ENCODE data around the gene RNASEH2A. TPM values are rescaled to one million over a fixed set of nuclear protein-coding genes. Genes with fewer than 3 reads are reported as not detected.

Gene RNASEH2A
- 10 to 100 TPM; 53.4 to 58.8 TPM for total RNA-seq

DNA sequence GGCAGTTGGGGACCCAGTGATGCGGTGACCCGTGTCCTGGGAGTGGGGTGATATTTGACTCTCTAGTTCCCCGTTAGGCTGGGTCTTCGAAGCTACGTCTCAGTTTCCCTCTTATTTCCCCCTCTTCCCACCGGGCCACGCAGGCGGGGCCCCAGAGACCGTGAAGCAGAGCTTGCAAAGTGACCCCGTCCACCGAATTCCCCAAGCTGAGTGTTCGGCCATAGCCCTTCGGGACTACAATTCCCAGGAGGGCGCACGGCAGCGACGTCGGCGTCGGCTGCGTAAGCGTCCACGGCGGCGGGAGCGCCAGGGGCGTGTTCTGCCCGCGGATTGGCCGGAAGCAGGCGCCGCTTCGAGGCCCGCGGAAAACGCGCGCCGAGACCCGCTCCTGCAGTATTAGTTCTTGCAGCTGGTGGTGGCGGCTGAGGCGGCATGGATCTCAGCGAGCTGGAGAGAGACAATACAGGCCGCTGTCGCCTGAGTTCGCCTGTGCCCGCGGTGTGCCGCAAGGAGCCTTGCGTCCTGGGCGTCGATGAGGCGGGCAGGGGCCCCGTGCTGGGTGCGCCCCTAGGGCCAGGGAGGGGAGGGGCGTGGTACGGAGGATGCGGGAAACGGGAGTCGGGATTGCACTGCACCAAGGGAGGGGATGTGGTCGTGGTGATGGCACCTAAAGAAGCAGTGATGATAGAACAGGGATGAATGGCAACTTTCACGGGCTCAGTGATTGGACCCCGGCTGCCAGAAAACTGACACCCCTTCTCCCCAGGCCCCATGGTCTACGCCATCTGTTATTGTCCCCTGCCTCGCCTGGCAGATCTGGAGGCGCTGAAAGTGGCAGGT, at the start of gene RNASEH2A:
Gene RNASEH2A, plus strand, starts transcription at position 343 of the 840 bp plus-strand sequence. Its CDS starts 90 bp downstream, at position 433.
- no peaks in the 10 kb centered on the region for H3K9me3 Mint-ChIP-seq (ENCODE audit: low read depth)
- DNase-seq (peak; percentile 93), ATAC-seq (peak; percentile 89)
- peak within 1 kb of the TSS; percentile 89 for H3K4me3 Mint-ChIP-seq
- H3K27me3 Mint-ChIP-seq: no peaks in the 10 kb centered on the region
- H3K27ac Mint-ChIP-seq: peak within 1 kb of the TSS; percentile 82
- CTCF ChIA-PET: interaction anchor here (0.9 to 18.0 kb wide), 7 partner anchors 10 to 159 kb away, joined by 3 to 1017 read pairs (median 4); partner anchors contain the start of genes HOOK2, RTBDN and TRIR
- peaks cover 26% of the 10 kb centered on the region for H3K4me1 Mint-ChIP-seq
- H3K36me3 Mint-ChIP-seq: peaks cover 12% of the 10 kb centered on the region

- CTCF ChIA-PET: interaction anchor here (0.6 to 30.0 kb wide), 38 partner anchors 8 to 186 kb away, joined by 3 to 1017 read pairs (median 4); partner anchors contain the start of genes DNASE2, FBXW9, GET3 and HOOK2
- Mint-ChIP-seq H3K9me3 (ENCODE audit: low read depth) (no peaks in the 10 kb centered on the region), H3K4me1 (peaks cover 5% of the 10 kb centered on the region), H3K4me3 (peak overlapping the region; percentile 23), H3K27ac (no peak overlapping the region), H3K36me3 (no peaks in the 10 kb centered on the region), H3K27me3 (peaks cover 15% of the 10 kb centered on the region)
- peak; percentile 70 for DNase-seq
- peak; percentile 80 for ATAC-seq
Observed at GRCh38 chr19:12757544-12758274, 48.7 kb upstream of the RNASEH2A start.

GRCh38 chr19:12759686-12760085, 46.7 kb upstream of the RNASEH2A start:
- Mint-ChIP-seq H3K27ac (no peak overlapping the region), H3K9me3 (ENCODE audit: low read depth) (no peaks in the 10 kb centered on the region), H3K4me1 (peaks cover 5% of the 10 kb centered on the region), H3K27me3 (peaks cover 15% of the 10 kb centered on the region), H3K36me3 (no peaks in the 10 kb centered on the region), H3K4me3 (no peak overlapping the region)
- DNase-seq (no peak), ATAC-seq (no peak)
- CTCF ChIA-PET: interaction anchor here (0.7 to 30.0 kb wide), 26 partner anchors 8 to 196 kb away, joined by 3 to 1017 read pairs (median 8); partner anchors contain the start of genes BEST2, DHPS, DNASE2 and GET3

GRCh38 chr19:12763100-12763499, 43.3 kb upstream of the RNASEH2A start:
- Mint-ChIP-seq H3K36me3 (no peaks in the 10 kb centered on the region), H3K4me3 (no peak overlapping the region), H3K4me1 (peaks cover 6% of the 10 kb centered on the region), H3K9me3 (ENCODE audit: low read depth) (no peaks in the 10 kb centered on the region), H3K27me3 (peaks cover 8% of the 10 kb centered on the region), H3K27ac (no peak overlapping the region)
- ATAC-seq (no peak), DNase-seq (no peak)
- CTCF ChIA-PET: interaction anchor here (1.2 to 30.0 kb wide), 7 partner anchors 7 to 202 kb away, joined by 4 to 1017 read pairs (median 56); partner anchors contain the start of genes BEST2, HOOK2, JUNB and PRDX2

DNA sequence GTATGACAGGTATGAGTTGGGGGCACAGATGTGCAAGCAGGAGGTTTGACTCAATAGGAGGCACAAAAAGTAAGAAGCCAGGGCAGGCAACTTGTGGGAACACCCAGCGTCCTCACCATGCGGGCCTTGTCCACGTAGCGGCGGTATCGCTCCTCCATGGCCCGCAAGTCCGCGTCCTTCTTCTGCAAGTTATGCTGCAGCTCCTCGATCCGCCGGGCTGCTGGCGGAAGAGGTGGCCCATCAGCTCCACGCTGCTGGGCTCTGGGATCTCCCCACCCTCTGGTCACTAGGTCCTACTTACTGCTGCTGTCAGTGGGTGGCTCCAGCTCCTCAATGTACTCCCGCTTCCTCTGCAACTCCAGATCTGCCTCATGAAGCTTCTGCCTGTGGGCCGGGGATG, 41.7 kb upstream of the RNASEH2A start:
- Mint-ChIP-seq H3K27me3 (no peaks in the 10 kb centered on the region), H3K4me1 (peaks cover 9% of the 10 kb centered on the region), H3K4me3 (no peak overlapping the region), H3K27ac (no peak overlapping the region), H3K36me3 (no peaks in the 10 kb centered on the region), H3K9me3 (ENCODE audit: low read depth) (no peaks in the 10 kb centered on the region)
- CTCF ChIA-PET: interaction anchor here (0.7 to 30.0 kb wide), 15 partner anchors 8 to 211 kb away, joined by 3 to 1017 read pairs (median 10); partner anchors contain the start of genes BEST2, GET3, HOOK2 and JUNB
- DNase-seq (no peak), ATAC-seq (no peak)

DNA sequence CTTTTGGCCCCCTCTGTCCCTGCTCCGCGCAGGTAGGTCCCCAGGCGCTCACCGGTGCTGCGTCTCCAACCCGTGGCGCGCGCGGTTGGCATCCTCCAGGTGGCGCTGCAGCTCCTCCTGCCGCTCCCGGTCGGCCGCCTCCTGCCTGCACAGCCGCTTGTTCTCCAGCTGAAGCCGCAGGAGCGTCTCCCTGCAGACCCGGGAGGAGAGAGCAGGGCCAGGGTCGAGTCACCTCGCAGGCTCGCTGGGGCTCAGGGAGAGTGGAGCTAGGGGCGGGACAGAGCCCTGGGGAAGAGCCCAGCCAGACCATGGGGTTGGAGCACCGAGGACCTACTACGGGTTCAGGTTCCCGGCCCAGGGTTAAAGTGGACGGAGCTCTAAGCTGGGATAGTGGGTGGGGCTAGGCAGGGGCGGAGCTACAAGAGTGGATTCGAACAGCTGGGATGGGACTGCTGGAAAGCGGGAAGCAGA, 40.3 kb upstream of the RNASEH2A start:
- ATAC-seq: peak; percentile 87
- peaks cover 9% of the 10 kb centered on the region for H3K4me1 Mint-ChIP-seq
- H3K4me3 Mint-ChIP-seq: peak overlapping the region; percentile 24
- no peak overlapping the region for H3K27ac Mint-ChIP-seq
- DNase-seq: peak; percentile 87
- CTCF ChIA-PET: interaction anchor here (0.6 to 30.0 kb wide), 38 partner anchors 8 to 215 kb away, joined by 3 to 1017 read pairs (median 5); partner anchors contain the start of genes BEST2, DHPS, GET3 and HOOK2
- H3K27me3 Mint-ChIP-seq: no peaks in the 10 kb centered on the region
- H3K36me3 Mint-ChIP-seq: no peaks in the 10 kb centered on the region
- no peaks in the 10 kb centered on the region for H3K9me3 Mint-ChIP-seq (ENCODE audit: low read depth)

DNA sequence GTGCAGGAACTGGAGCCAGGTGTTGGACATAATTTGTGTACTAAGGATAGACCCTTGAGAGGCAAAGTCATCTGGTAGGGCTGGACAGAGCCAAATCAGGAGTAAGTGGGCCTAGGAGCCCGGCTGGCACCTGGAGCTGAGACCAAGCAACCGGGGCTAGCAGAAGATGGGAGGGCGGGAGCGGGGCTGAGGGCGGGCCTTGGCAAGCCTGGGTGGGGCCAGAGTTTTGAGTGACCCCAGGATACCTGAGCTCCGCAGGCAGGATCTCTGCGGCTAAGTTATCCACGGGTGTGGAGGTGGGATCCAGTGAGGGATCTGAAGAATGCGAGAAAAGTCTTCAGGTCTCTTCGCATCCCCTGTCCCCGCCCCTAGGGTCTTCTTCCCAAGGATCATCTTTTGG, 39.2 kb upstream of the RNASEH2A start:
- DNase-seq (no peak), ATAC-seq (no peak)
- H3K4me1 Mint-ChIP-seq: peaks cover 11% of the 10 kb centered on the region
- no peak overlapping the region for H3K4me3 Mint-ChIP-seq
- no peaks in the 10 kb centered on the region for H3K27me3 Mint-ChIP-seq
- CTCF ChIA-PET: interaction anchor here (1.0 to 30.0 kb wide), 13 partner anchors 10 to 215 kb away, joined by 3 to 1017 read pairs (median 14); partner anchors contain the start of genes BEST2, DHPS, HOOK2 and JUNB
- H3K27ac Mint-ChIP-seq: no peak overlapping the region
- no peaks in the 10 kb centered on the region for H3K9me3 Mint-ChIP-seq (ENCODE audit: low read depth)
- no peaks in the 10 kb centered on the region for H3K36me3 Mint-ChIP-seq

DNA sequence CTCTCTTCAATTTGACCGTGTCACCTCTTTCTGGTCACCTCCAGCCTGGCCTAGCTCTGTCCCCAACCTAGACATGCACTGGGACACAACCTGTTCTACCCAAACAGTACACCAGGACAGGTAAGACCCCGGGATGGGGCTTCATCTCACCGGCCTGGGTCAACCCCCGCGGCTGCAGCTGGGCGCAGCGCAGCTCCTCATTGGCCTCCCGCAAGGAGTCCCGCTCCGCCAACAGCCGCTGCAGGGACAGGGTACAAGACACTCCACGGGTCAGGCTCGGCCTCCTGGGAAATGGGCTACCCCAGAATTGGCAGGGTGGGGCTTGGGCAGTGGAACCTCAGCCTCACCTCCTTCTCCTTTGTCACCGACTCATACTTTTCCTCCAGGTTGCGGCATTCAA, 38.7 kb upstream of the RNASEH2A start:
- CTCF ChIA-PET: interaction anchor here (1.5 to 30.0 kb wide), 10 partner anchors 10 to 215 kb away, joined by 5 to 1017 read pairs (median 15); partner anchors contain the start of genes BEST2, DHPS, HOOK2 and JUNB
- Mint-ChIP-seq H3K4me1 (peaks cover 12% of the 10 kb centered on the region), H3K27me3 (no peaks in the 10 kb centered on the region), H3K27ac (no peak overlapping the region), H3K36me3 (no peaks in the 10 kb centered on the region), H3K9me3 (ENCODE audit: low read depth) (no peaks in the 10 kb centered on the region), H3K4me3 (no peak overlapping the region)
- DNase-seq (no peak), ATAC-seq (no peak)

DNA sequence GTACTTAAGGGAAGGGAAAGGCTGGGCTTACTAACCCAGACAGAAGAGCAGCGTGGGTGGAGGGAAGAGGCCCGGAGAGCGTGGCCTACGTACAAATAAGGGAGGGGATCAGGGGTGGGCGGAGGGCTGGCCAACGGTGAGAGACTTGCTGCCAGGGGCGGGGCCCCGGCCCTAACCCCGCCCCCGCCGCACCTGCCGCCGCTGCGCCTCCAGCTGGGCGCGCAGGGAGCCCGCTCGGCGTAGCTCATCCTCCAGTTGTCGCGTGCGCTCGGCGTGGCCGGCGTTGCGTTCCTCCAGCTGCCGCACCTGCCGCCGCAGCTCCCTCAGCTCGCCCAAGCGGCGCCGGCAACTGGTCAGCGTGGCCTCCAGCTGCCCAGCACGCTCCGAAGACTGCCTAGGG, 36.7 kb upstream of the RNASEH2A start:
- peak; percentile 73 for ATAC-seq
- no peaks in the 10 kb centered on the region for H3K27me3 Mint-ChIP-seq
- H3K27ac Mint-ChIP-seq: no peak overlapping the region
- H3K4me1 Mint-ChIP-seq: peaks cover 12% of the 10 kb centered on the region
- H3K36me3 Mint-ChIP-seq: no peaks in the 10 kb centered on the region
- CTCF ChIA-PET: interaction anchor here (1.2 to 30.0 kb wide), 6 partner anchors 9 to 196 kb away, joined by 3 to 1017 read pairs (median 68); partner anchors contain the start of genes BEST2, JUNB, PRDX2 and RNASEH2A
- no peak overlapping the region for H3K4me3 Mint-ChIP-seq
- DNase-seq: peak; percentile 69
- H3K9me3 Mint-ChIP-seq (ENCODE audit: low read depth): no peaks in the 10 kb centered on the region

DNA sequence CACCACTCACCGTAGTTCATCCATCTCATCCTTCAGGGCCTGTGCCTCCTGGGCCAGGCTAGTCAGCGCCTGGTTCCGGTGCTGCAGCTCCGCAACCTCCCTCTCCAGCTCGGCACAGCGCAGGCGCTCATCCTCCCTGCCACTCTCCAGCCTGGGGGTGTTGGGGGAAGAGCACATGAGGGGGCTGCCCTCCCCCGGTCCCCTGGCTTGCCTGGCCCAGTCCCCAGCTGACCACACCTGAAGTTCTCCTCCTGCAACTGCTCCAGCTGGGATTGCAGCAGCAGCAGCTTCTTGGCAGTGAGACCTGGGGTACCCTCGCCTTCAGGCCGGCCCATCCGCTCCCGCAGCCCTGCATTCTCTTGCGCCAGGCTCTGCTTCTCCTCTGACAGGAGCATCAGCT, 35.5 kb upstream of the RNASEH2A start:
- CTCF ChIA-PET: interaction anchor here (10.9 to 30.0 kb wide), 2 partner anchors 15 to 28 kb away, joined by 132 to 1017 read pairs; partner anchors contain the start of genes BEST2, JUNB, PRDX2 and RNASEH2A
- no peaks in the 10 kb centered on the region for H3K27me3 Mint-ChIP-seq
- DNase-seq: no peak
- no peak overlapping the region for H3K27ac Mint-ChIP-seq
- peaks cover 14% of the 10 kb centered on the region for H3K4me1 Mint-ChIP-seq
- ATAC-seq: no peak
- no peak overlapping the region for H3K4me3 Mint-ChIP-seq
- no peaks in the 10 kb centered on the region for H3K9me3 Mint-ChIP-seq (ENCODE audit: low read depth)
- H3K36me3 Mint-ChIP-seq: no peaks in the 10 kb centered on the region

DNA sequence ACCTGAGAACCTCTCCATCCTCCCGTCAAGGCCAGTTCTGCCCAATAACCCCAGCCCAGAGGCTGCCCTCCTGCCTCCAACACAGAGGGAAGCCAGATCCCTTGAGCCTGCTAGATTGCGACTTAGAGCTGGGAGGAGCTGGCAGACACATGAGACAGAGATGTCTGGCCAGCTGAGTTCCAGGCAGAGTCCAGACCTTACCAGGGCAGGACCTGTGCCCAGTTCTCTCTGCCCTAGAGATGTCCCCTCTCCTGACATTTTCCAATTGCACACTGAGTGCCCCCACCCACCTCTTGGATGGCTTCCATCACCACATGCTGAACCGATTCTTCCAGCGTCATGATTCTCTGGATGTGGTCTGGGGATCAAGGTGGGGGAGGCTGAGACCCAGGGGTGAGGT, 34.1 kb upstream of the RNASEH2A start:
- no peak overlapping the region for H3K4me3 Mint-ChIP-seq
- DNase-seq (no peak), ATAC-seq (no peak)
- CTCF ChIA-PET: interaction anchor here (0.6 to 30.0 kb wide), 5 partner anchors 8 to 75 kb away, joined by 3 to 1017 read pairs (median 27); partner anchors contain the start of genes BEST2, JUNB, PRDX2 and RNASEH2A
- no peak overlapping the region for H3K27ac Mint-ChIP-seq
- H3K36me3 Mint-ChIP-seq: no peaks in the 10 kb centered on the region
- peaks cover 14% of the 10 kb centered on the region for H3K4me1 Mint-ChIP-seq
- H3K27me3 Mint-ChIP-seq: no peaks in the 10 kb centered on the region
- no peaks in the 10 kb centered on the region for H3K9me3 Mint-ChIP-seq (ENCODE audit: low read depth)

DNA sequence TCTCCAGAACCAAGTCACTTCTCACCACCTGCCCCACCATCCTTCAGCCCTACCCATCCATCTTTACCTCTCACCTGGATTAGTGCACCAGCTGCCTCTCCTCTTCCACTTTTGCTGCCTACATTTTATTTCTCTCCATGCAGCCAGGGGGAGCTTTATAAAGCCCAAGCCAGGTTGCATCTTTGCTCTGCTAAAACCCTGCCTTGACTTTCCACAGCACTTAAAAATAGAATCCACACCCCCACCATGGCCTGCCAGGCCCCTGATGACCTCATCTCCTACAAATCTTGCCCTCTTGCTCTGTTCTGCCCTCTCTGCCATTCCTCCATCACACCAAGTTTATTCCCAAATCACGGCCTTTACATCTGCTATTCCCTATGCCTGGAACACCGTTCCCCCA, 32.8 kb upstream of the RNASEH2A start:
- peak overlapping the region; percentile 5 for H3K4me3 Mint-ChIP-seq
- DNase-seq (no peak), ATAC-seq (no peak)
- no peaks in the 10 kb centered on the region for H3K36me3 Mint-ChIP-seq
- H3K4me1 Mint-ChIP-seq: peaks cover 20% of the 10 kb centered on the region
- CTCF ChIA-PET: interaction anchor here (0.6 to 30.0 kb wide), 9 partner anchors 7 to 74 kb away, joined by 3 to 1017 read pairs (median 5); partner anchors contain the start of genes BEST2, JUNB, PRDX2 and RNASEH2A
- H3K9me3 Mint-ChIP-seq (ENCODE audit: low read depth): no peaks in the 10 kb centered on the region
- H3K27ac Mint-ChIP-seq: no peak overlapping the region
- H3K27me3 Mint-ChIP-seq: no peaks in the 10 kb centered on the region
